Duodenal mucosa (tissue), 2 donors: ENCODE results near the gene SLC19A2.

Source experiments
- H3K27ac ChIP-seq: one replicate; pipeline ENCODE4 v1.7.0; 2013; ENCODE audit warnings: low read depth, low read length
- H3K27me3 ChIP-seq, 2 donors: one replicate each; pipeline ENCODE4 v1.7.0; 2013; ENCODE audit warnings: low read length in 2 of 2, control low read depth in 1 of 2; ENCODE audit not compliant: insufficient read depth in 2 of 2, control insufficient read depth in 1 of 2
- H3K36me3 ChIP-seq, 2 donors: one replicate each; pipeline ENCODE4 v1.7.0; 2013; ENCODE audit warnings: low read length in 2 of 2, control low read depth in 1 of 2; ENCODE audit not compliant: insufficient read depth in 2 of 2, control insufficient read depth in 1 of 2
- H3K4me1 ChIP-seq, 2 donors: one replicate each; pipeline ENCODE4 v1.7.0; 2013; ENCODE audit warnings: low read length in 2 of 2, control low read depth in 1 of 2; ENCODE audit not compliant: insufficient read depth in 2 of 2, control insufficient read depth in 1 of 2
- H3K4me3 ChIP-seq, 2 donors: one replicate each; pipeline ENCODE4 v1.7.0; 2013; ENCODE audit warnings: low read length in 2 of 2, low read depth in 1 of 2
- H3K9ac ChIP-seq, 2 donors: one replicate each; pipeline ENCODE4 v1.7.0; 2013; ENCODE audit warnings: low read length in 2 of 2, low read depth in 1 of 2
- H3K9me3 ChIP-seq, 2 donors: one replicate each; pipeline ENCODE4 v1.7.0; 2013; ENCODE audit warnings: low read length in 2 of 2, control low read depth in 1 of 2; ENCODE audit not compliant: control insufficient read depth in 1 of 2

Gene SLC19A2

DNA sequence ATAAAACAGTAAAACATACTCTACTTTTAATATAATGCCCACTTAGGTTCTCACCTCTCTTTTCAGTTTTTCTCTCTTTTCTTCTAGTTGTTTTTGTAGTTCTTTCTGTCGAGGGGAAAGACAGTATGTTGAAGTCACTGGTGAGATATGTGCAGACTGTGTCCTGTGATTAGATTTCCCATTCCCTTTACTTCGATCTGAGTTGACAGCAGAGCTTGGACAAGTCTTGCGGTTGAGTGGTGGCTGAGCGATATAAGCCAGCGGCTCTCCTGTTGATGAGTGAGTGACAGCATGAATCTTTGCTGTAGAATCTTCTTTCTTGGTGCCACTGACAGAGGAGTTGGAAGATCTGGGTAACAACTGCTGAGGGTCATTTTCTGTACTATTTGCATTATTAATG lies 64.4 kb downstream of the SLC19A2 start:
- H3K27ac ChIP-seq: no peak overlapping the region
- no peaks in the 10 kb centered on the region for H3K9me3 ChIP-seq
- no peak overlapping the region for H3K9ac ChIP-seq
- no peak overlapping the region for H3K4me3 ChIP-seq
- peaks cover 0 to 3% of the 10 kb centered on the region in 2 donors for H3K27me3 ChIP-seq
- H3K4me1 ChIP-seq: peaks cover 0 to 3% of the 10 kb centered on the region in 2 donors
- no peaks in the 10 kb centered on the region for H3K36me3 ChIP-seq

DNA sequence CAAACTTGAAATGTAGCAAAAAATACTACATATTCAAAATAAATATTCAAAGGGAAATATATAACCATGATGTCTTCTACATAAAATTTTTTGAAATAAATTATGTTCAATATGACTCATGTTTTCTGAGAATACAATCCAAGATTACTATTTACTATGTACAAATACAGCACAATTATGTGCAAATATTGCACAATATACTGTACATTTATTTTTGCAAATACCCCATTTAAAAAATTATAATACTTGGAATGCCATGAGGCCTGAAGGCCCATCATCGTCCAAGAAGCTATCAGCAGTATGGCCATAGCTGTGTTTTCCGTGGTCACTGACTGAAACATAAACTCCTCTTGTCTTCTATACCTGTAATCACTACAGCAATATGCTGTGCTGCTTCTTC lies 70.8 kb downstream of the SLC19A2 start:
- no peak overlapping the region for H3K4me3 ChIP-seq
- H3K27me3 ChIP-seq: no peaks in the 10 kb centered on the region
- H3K4me1 ChIP-seq: no peaks in the 10 kb centered on the region
- H3K9ac ChIP-seq: no peak overlapping the region
- H3K36me3 ChIP-seq: no peaks in the 10 kb centered on the region
- no peaks in the 10 kb centered on the region for H3K9me3 ChIP-seq
- no peak overlapping the region for H3K27ac ChIP-seq
